Stimulated activated CD8-positive, alpha-beta memory T cell treated with anti-CD3 and anti-CD28 coated beads, Interleukin-2, amount 100 ng/mL, for 48 hours (primary cell): Measurements from ENCODE around the gene HTT-AS.

Source experiments
- DNase-seq, 2 donors: peaks; one replicate each; pipeline ENCODE4 v3.0.0-alpha.2; 2020; ENCODE audit warnings: low read depth in 2 of 2

HTT-AS gene

GRCh38 chr4:3030566-3031356 lies 43.6 kb downstream of the HTT-AS start:
- DNase-seq, result no peak

- DNase-seq, result no peak
Measured at GRCh38 chr4:3029464-3029863, 44.9 kb downstream of the HTT-AS start.

- no peak for DNase-seq
Measured at GRCh38 chr4:3026540-3026939, 47.8 kb downstream of the HTT-AS start.

- DNase-seq, result no peak
Measured at GRCh38 chr4:3025881-3026280, 48.5 kb downstream of the HTT-AS start.

GRCh38 chr4:3022651-3023050 lies 51.7 kb downstream of the HTT-AS start:
- DNase-seq, result no peak

- DNase-seq, result no peak
Measured at GRCh38 chr4:3022112-3022511, 52.2 kb downstream of the HTT-AS start.

GRCh38 chr4:3021627-3022026 lies 52.7 kb downstream of the HTT-AS start:
- no peak for DNase-seq

GRCh38 chr4:3021127-3021526 lies 53.2 kb downstream of the HTT-AS start:
- DNase-seq, result no peak

- DNase-seq, result no peak
Measured at GRCh38 chr4:3019145-3019846, 55.0 kb downstream of the HTT-AS start.

GRCh38 chr4:3017504-3017903 lies 56.8 kb downstream of the HTT-AS start:
- DNase-seq, result no peak

GRCh38 chr4:3016961-3017360 lies 57.4 kb downstream of the HTT-AS start:
- no peak for DNase-seq

- DNase-seq, result peak in 1 of 2 donors; percentile 17
Measured at GRCh38 chr4:3013839-3014350, 60.4 kb downstream of the HTT-AS start.
